NCI-H524 (cell line): ENCODE measurements around the gene ZNF420.

ENCODE experiments used
- DNase-seq, 2 experiments: peaks; one replicate each; lab custom pipeline; 2025; lab: John Stamatoyannopoulos, UW

Gene ZNF420

GRCh38 chr19:37148214-37148613 lies 70.0 kb downstream of the ZNF420 start:
- DNase-seq, result no peak

GRCh38 chr19:37160153-37160552 lies 81.9 kb downstream of the ZNF420 start:
- no peak for DNase-seq

- no peak for DNase-seq
Observed at GRCh38 chr19:37165635-37166034, 87.4 kb downstream of the ZNF420 start.

- DNase-seq, result peak; percentile 97 to 99
Observed at GRCh38 chr19:37172368-37173366, 94.4 kb downstream of the ZNF420 start, which contains the start of gene ZNF585A. ZNF585A (minus strand) TSS chr19:37172695; CDS start chr19:37169910, 2,785 bp downstream.
